ENCODE results near the gene SLC26A4. TPM values are rescaled to one million over a fixed set of nuclear protein-coding genes. Genes with fewer than 3 reads are reported as not detected.

The SLC26A4 gene
- total RNA-seq, 2 donors from 2014 or later, result 1.0 to 3.4 TPM

GRCh38 chr7:107701191-107701590 lies 40.6 kb downstream of the SLC26A4 start:
- no peak overlapping the region for H3K27ac ChIP-seq

GRCh38 chr7:107703219-107703618 lies 42.6 kb downstream of the SLC26A4 start:
- no peaks in the 10 kb centered on the region for H3K4me1 ChIP-seq (replicated peaks)
- intact Hi-C loops (cut with DNase I), result no loop called here
- no peak for DNase-seq (ENCODE audit: low spot score)
- no peak overlapping the region for H3K4me3 ChIP-seq
- no peaks in the 10 kb centered on the region for H3K9me3 ChIP-seq
- TF ChIP-seq POLR2AphosphoS5 (IDR thresholded peaks at IDR 0.05) (no peak), POLR2A (IDR thresholded peaks at IDR 0.05) (no peak), CTCF (IDR thresholded peaks at IDR 0.05) (no peak)
- H3K27ac ChIP-seq, result no peak overlapping the region
- H3K36me3 ChIP-seq, result no peaks in the 10 kb centered on the region
- H3K27me3 ChIP-seq (replicated peaks; ENCODE audit: insufficient read depth), result no peaks in the 10 kb centered on the region

More at GRCh38 chr7:107701191-107701590, 40.6 kb downstream of the SLC26A4 start:
- Histone ChIP-seq H3K4me1 (replicated peaks) (no peaks in the 10 kb centered on the region), H3K36me3 (no peaks in the 10 kb centered on the region), H3K4me3 (no peak overlapping the region), H3K27me3 (replicated peaks; ENCODE audit: insufficient read depth) (no peaks in the 10 kb centered on the region), H3K9me3 (no peaks in the 10 kb centered on the region)
- TF ChIP-seq CTCF (IDR thresholded peaks at IDR 0.05) (no peak), POLR2A (IDR thresholded peaks at IDR 0.05) (no peak)
- intact Hi-C loops (cut with DNase I), result no loop called here
- 81% methylated on average over 3 of the region's 3 CpGs for WGBS
- no peak for DNase-seq (ENCODE audit: low spot score)

- WGBS, result 77% methylated on average over 3 of the region's 3 CpGs
- Histone ChIP-seq H3K4me1 (replicated peaks) (no peaks in the 10 kb centered on the region), H3K36me3 (no peaks in the 10 kb centered on the region), H3K4me3 (no peak overlapping the region), H3K9me3 (no peaks in the 10 kb centered on the region), H3K27ac (no peak overlapping the region), H3K27me3 (replicated peaks; ENCODE audit: insufficient read depth) (no peaks in the 10 kb centered on the region)
- intact Hi-C loops (cut with DNase I), result no loop called here
- no peak for TF ChIP-seq CTCF (IDR thresholded peaks at IDR 0.05)
- TF ChIP-seq POLR2A (IDR thresholded peaks at IDR 0.05), result no peak
- TF ChIP-seq POLR2AphosphoS5 (IDR thresholded peaks at IDR 0.05), result no peak
- no peak for DNase-seq (ENCODE audit: low spot score)
Measured at GRCh38 chr7:107703872-107704271, 43.2 kb downstream of the SLC26A4 start.

- H3K27me3 ChIP-seq (replicated peaks; ENCODE audit: insufficient read depth), result no peaks in the 10 kb centered on the region
- H3K4me1 ChIP-seq (replicated peaks), result no peaks in the 10 kb centered on the region
- H3K4me3 ChIP-seq, result no peak overlapping the region
- no peaks in the 10 kb centered on the region for H3K9me3 ChIP-seq
- H3K27ac ChIP-seq, result no peak overlapping the region
- no peaks in the 10 kb centered on the region for H3K36me3 ChIP-seq
- intact Hi-C loops (cut with DNase I), result no loop called here
- TF ChIP-seq POLR2A (IDR thresholded peaks at IDR 0.05) (no peak), CTCF (IDR thresholded peaks at IDR 0.05) (no peak), POLR2AphosphoS5 (IDR thresholded peaks at IDR 0.05) (no peak)
- 95% methylated on average over 2 of the region's 2 CpGs for WGBS
- DNase-seq (ENCODE audit: low spot score), result no peak
Measured at GRCh38 chr7:107708956-107709355, 48.3 kb downstream of the SLC26A4 start.

GRCh38 chr7:107711301-107711700 lies 50.7 kb downstream of the SLC26A4 start:
- Histone ChIP-seq H3K4me1 (replicated peaks) (no peaks in the 10 kb centered on the region), H3K27ac (no peak overlapping the region), H3K9me3 (no peaks in the 10 kb centered on the region), H3K36me3 (no peaks in the 10 kb centered on the region), H3K4me3 (no peak overlapping the region), H3K27me3 (replicated peaks; ENCODE audit: insufficient read depth) (no peaks in the 10 kb centered on the region)
- DNase-seq (ENCODE audit: low spot score), result no peak
- WGBS, result 61% methylated on average over 1 of the region's 1 CpG
- intact Hi-C loops (cut with DNase I), result no loop called here
- TF ChIP-seq CTCF (IDR thresholded peaks at IDR 0.05), result no peak
- TF ChIP-seq POLR2AphosphoS5 (IDR thresholded peaks at IDR 0.05), result no peak
- no peak for TF ChIP-seq POLR2A (IDR thresholded peaks at IDR 0.05)
